ENCODE data around the gene SGPL1.

Gene SGPL1

DNA sequence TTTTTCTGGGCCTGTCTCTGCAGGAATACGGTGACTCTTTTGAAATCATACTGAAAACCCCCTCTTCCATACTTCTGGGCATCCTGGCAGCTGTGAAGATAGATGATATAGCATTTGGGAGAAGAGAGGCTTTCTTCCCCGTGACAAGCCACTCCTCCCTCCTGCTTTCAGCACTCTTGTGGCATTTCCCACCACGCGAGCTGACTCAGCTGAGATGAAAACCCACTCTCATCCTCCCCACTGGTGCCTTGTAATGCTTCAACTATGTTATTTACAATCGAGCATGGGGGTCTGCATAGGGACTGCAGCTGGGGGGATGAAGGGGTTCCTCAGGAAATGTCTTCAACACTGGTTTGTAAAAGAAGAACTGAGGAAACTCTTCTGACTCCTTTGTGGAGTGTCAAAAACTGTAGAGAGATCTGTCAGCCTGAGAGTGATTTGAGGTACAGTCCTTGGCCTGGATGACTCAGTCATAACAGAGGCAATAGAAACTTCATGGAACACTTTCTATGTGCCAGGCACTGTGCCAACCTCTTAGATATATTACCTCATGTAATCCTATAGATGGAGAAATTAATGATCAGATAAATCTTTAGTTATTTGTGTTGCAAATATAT, 28.8 kb upstream of the SGPL1 start:
- TF ChIP-seq, protein P1, sequence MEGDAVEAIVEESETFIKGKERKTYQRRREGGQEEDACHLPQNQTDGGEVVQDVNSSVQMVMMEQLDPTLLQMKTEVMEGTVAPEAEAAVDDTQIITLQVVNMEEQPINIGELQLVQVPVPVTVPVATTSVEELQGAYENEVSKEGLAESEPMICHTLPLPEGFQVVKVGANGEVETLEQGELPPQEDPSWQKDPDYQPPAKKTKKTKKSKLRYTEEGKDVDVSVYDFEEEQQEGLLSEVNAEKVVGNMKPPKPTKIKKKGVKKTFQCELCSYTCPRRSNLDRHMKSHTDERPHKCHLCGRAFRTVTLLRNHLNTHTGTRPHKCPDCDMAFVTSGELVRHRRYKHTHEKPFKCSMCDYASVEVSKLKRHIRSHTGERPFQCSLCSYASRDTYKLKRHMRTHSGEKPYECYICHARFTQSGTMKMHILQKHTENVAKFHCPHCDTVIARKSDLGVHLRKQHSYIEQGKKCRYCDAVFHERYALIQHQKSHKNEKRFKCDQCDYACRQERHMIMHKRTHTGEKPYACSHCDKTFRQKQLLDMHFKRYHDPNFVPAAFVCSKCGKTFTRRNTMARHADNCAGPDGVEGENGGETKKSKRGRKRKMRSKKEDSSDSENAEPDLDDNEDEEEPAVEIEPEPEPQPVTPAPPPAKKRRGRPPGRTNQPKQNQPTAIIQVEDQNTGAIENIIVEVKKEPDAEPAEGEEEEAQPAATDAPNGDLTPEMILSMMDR (IDR thresholded peaks at IDR 0.05; ENCODE audit: insufficient read depth, low read depth, low read length, missing control alignments) = no peak
- no peak for DNase-seq (ENCODE audit: low read depth)
- H3K4me3 ChIP-seq (ENCODE audit: low read depth, low read length) = no peak overlapping the region

DNA sequence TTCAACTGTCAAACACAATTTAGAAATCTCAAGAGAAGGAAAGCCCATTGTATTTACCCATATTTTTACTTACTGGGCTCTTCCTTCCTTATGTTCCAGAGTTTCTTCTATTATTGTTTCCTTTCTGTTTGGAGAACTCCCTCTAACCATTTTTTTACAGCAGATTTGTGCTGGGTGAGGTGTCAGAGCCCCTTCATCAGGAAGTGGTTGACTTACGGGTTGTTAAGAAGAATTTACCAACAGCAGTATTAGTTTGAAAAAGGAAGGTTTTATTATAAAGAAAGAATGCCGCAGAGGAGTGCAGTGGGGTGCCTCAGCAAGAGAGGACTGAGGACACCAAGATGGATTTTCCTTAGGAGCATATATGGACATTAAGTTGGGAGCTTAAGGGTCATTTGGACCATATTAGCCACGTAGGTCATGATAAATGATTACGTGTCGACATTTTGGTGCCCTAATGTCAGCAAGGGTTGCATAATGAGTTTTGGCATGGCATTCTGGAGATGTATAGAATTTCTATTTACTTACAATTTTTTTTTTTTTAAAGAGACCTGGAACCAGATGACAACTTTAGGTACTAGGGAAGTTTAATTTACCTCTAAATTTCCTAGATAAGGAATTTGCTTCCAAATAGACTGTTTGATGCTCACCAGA, 24.2 kb upstream of the SGPL1 start:
- TF ChIP-seq, protein P1 (IDR thresholded peaks at IDR 0.05; ENCODE audit: insufficient read depth, low read depth, low read length, missing control alignments) = no peak
- no peak for DNase-seq (ENCODE audit: low read depth)

DNA sequence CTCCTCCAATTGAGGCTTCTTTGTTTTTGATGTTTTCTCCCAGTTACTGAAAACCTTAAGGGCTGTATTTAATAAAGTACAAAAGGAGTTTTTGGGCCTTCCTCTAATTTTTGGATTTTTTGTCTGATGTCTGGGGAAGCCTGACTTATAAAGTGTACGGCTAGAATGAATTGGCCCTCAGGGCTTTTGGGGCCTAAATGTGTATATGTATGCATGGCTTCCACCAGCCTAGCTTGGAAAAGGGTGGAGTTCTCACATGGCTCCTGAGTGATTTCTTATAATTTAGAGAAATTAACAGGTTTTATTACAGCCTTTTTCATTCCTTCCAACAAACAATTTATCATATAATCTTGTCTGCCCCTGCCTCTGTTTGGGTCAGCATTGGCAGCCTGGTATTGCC, 20.1 kb upstream of the SGPL1 start:
- DNase-seq (ENCODE audit: low read depth) = no peak
- H3K4me3 ChIP-seq (ENCODE audit: low read depth, low read length) = no peak overlapping the region
- TF ChIP-seq, protein P1 (IDR thresholded peaks at IDR 0.05; ENCODE audit: insufficient read depth, low read depth, low read length, missing control alignments) = no peak

More for the DNA sequence above, 24.2 kb upstream of the SGPL1 start:
- no peak overlapping the region for H3K4me3 ChIP-seq (ENCODE audit: low read depth, low read length)

- TF ChIP-seq, protein P1 (IDR thresholded peaks at IDR 0.05; ENCODE audit: insufficient read depth, low read depth, low read length, missing control alignments) = no peak
- H3K4me3 ChIP-seq (ENCODE audit: low read depth, low read length) = no peak overlapping the region
- DNase-seq (ENCODE audit: low read depth) = no peak
These were observed 17.9 kb upstream of the SGPL1 start for GRCh38 chr10:70797840-70798239.

DNA sequence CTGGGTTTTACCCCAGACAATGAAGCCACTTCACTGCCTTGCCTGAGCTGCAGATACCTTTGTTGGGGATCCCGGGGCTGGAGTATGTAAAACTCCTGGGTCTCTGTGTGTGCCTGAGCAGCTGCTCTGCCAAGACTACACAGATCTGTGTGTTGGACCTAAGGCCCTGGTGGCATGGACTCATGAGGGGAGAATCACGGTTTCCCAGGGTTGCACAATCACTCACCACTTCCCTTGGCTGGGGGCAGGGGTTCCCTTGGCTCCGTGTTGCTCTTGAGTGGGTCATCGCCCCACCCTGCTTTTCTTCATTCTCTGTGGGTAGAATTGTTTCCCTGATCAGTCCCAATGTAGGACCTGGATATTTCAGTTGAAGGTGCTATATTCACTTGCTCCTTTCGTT, 16.6 kb upstream of the SGPL1 start:
- TF ChIP-seq, protein P1 (IDR thresholded peaks at IDR 0.05; ENCODE audit: insufficient read depth, low read depth, low read length, missing control alignments) = no peak
- no peak for DNase-seq (ENCODE audit: low read depth)
- H3K4me3 ChIP-seq (ENCODE audit: low read depth, low read length) = no peak overlapping the region

GRCh38 chr10:70801854-70802253, 13.9 kb upstream of the SGPL1 start:
- TF ChIP-seq, protein P1 (IDR thresholded peaks at IDR 0.05; ENCODE audit: insufficient read depth, low read depth, low read length, missing control alignments) = no peak
- H3K4me3 ChIP-seq (ENCODE audit: low read depth, low read length) = no peak overlapping the region
- DNase-seq (ENCODE audit: low read depth) = no peak
